Measurements from ENCODE around the gene ARMCX5. TPM values are rescaled to one million over a fixed set of nuclear protein-coding genes. Genes with fewer than 3 reads are reported as not detected.

ARMCX5 gene
- total RNA-seq, 1 donor from 2014 or later = 9.5 TPM

- no peak for TF ChIP-seq CTCF (IDR thresholded peaks at IDR 0.05; ENCODE audit: unreplicated experiment)
- H3K9me3 Mint-ChIP-seq (ENCODE audit: unreplicated experiment) = no peaks in the 10 kb centered on the region
- H3K36me3 Mint-ChIP-seq (ENCODE audit: low read depth, unreplicated experiment) = peaks cover 13% of the 10 kb centered on the region
- H3K27me3 Mint-ChIP-seq (ENCODE audit: unreplicated experiment) = peaks cover 2% of the 10 kb centered on the region
- H3K4me3 Mint-ChIP-seq (ENCODE audit: unreplicated experiment) = no peak overlapping the region
- H3K4me1 Mint-ChIP-seq (ENCODE audit: unreplicated experiment) = no peaks in the 10 kb centered on the region
- no peak for DNase-seq (ENCODE audit: low spot score)
- no peak overlapping the region for H3K27ac Mint-ChIP-seq (ENCODE audit: unreplicated experiment)
These were observed 28.3 kb downstream of the ARMCX5 start for GRCh38 chrX:102627640-102628039.

- peaks cover 19% of the 10 kb centered on the region for H3K36me3 Mint-ChIP-seq (ENCODE audit: low read depth, unreplicated experiment)
- peaks cover 4% of the 10 kb centered on the region for H3K9me3 Mint-ChIP-seq (ENCODE audit: unreplicated experiment)
- DNase-seq (ENCODE audit: low spot score) = no peak
- TF ChIP-seq CTCF (IDR thresholded peaks at IDR 0.05; ENCODE audit: unreplicated experiment) = no peak
- no peaks in the 10 kb centered on the region for H3K27me3 Mint-ChIP-seq (ENCODE audit: unreplicated experiment)
- no peak overlapping the region for H3K4me3 Mint-ChIP-seq (ENCODE audit: unreplicated experiment)
- H3K4me1 Mint-ChIP-seq (ENCODE audit: unreplicated experiment) = no peaks in the 10 kb centered on the region
- no peak overlapping the region for H3K27ac Mint-ChIP-seq (ENCODE audit: unreplicated experiment)
These were observed 38.2 kb downstream of the ARMCX5 start for GRCh38 chrX:102637561-102637960.

GRCh38 chrX:102650903-102651241, 51.6 kb downstream of the ARMCX5 start:
- no peak for DNase-seq (ENCODE audit: low spot score)
- TF ChIP-seq CTCF (IDR thresholded peaks at IDR 0.05; ENCODE audit: unreplicated experiment) = no peak
- peaks cover 13% of the 10 kb centered on the region for H3K4me1 Mint-ChIP-seq (ENCODE audit: unreplicated experiment)
- H3K9me3 Mint-ChIP-seq (ENCODE audit: unreplicated experiment) = no peaks in the 10 kb centered on the region
- peak overlapping the region; percentile 87 for H3K4me3 Mint-ChIP-seq (ENCODE audit: unreplicated experiment)
- H3K27ac Mint-ChIP-seq (ENCODE audit: unreplicated experiment) = no peak overlapping the region
- peaks cover 4% of the 10 kb centered on the region for H3K36me3 Mint-ChIP-seq (ENCODE audit: low read depth, unreplicated experiment)
- peaks cover 5% of the 10 kb centered on the region for H3K27me3 Mint-ChIP-seq (ENCODE audit: unreplicated experiment)

- peak; percentile 30 for DNase-seq (ENCODE audit: low spot score)
- Mint-ChIP-seq H3K4me3 (ENCODE audit: unreplicated experiment) (peak within 1 kb of the TSS; percentile 87), H3K27ac (ENCODE audit: unreplicated experiment) (no peak within 1 kb of the TSS)
These were observed 52.1 kb downstream of the ARMCX5 start, which contains the start of gene GPRASP1 for GRCh38 chrX:102651242-102652011. Gene GPRASP1 (plus strand): TSS chrX:102651483. CDS start chrX:102653914, 2,431 bp downstream.

More at GRCh38 chrX:102651242-102652011, 52.1 kb downstream of the ARMCX5 start, which contains the start of gene GPRASP1:
- Mint-ChIP-seq H3K27me3 (ENCODE audit: unreplicated experiment) (peaks cover 5% of the 10 kb centered on the region), H3K36me3 (ENCODE audit: low read depth, unreplicated experiment) (peaks cover 4% of the 10 kb centered on the region), H3K9me3 (ENCODE audit: unreplicated experiment) (no peaks in the 10 kb centered on the region), H3K4me1 (ENCODE audit: unreplicated experiment) (peaks cover 13% of the 10 kb centered on the region)
- TF ChIP-seq CTCF (IDR thresholded peaks at IDR 0.05; ENCODE audit: unreplicated experiment) = no peak
